PFSK-1 (cell line): Measurements from ENCODE around the gene GGA3.
A peak's percentile ranks its signal among the peaks of the same experiment; 100 is the strongest.

Source experiments
- SIN3A ChIP-seq: IDR thresholded peaks from 2 replicates; pipeline ENCODE4 v1.6.1; 2012; ENCODE audit warnings: mild to moderate bottlenecking, low read length, moderate library complexity, borderline replicate concordance; ENCODE audit not compliant: insufficient read depth
- TAF1 ChIP-seq: IDR thresholded peaks from 2 replicates; pipeline ENCODE4 v1.6.1; 2012; ENCODE audit warnings: low read length, control low read depth, borderline replicate concordance; ENCODE audit not compliant: insufficient read depth

DNA sequence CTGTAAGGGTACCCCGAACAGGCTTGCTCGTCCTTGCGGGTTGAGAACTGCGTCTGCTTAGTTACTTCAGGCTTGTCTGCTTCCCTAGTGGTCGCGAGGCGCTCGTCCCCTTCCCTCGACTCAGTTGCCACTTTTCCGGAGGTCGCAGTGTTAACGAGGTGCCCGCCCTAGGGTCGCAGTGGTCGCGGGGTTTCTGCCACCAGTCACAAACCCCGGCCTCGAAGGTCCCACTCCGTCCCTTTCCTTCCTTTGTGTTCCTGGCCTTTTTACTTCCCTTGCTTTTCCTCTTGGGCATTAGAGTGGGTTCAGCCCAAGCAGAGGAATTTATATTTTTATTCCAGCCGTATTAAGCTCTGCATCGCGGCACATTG, 55.6 kb downstream of the GGA3 start:
- TF ChIP-seq SIN3A (0 out of 2 replicates have a peak, but pooled peaks have one; percentile 26), TAF1 (no peak)
